ENCODE results near the gene TLR4. TPM values are rescaled to one million over a fixed set of nuclear protein-coding genes. Genes with fewer than 3 reads are reported as not detected.

Gene TLR4
- total RNA-seq, 1 donor from 2014 or later, result 13.6 TPM

DNA sequence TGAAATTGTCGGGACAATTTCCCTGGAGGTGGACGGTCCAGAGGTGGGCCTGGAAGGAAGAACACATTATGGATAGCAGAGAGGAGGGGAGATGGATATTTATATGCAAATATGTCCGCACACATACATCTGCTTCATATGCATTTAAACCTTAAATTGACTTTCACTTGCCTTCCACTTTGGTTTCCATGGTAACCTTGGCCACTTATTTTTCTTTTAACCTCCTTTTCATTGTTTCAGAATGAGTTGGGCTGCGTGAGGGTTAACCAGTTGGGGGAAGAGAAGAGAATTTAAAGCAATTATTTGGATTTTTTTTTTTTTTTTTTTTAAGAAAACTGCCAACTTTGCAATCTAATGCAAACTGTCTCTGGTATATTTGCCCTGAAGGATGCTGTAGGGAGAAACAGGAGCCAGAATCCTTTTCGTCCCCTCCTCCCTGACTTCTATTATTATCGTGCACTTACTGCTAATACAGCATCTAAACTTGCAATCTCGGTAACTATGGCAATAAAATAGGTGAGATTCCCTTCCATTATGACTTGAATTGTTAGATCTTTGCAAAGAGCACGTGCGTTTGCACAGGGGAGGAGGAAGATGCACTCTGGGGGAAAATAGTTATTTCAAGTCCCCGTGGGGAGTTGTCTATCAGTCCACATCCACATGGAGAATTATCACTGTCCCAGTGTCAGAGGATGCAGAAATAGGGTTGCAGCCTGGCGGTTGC is 35.6 kb downstream of the TLR4 start:
- H3K27ac Mint-ChIP-seq (ENCODE audit: unreplicated experiment), result no peak overlapping the region
- peaks cover 9% of the 10 kb centered on the region for H3K4me1 Mint-ChIP-seq (ENCODE audit: low read depth)
- H3K9me3 Mint-ChIP-seq (ENCODE audit: low read depth), result no peaks in the 10 kb centered on the region
- H3K27me3 Mint-ChIP-seq (ENCODE audit: low read depth), result no peaks in the 10 kb centered on the region
- no peak for DNase-seq (ENCODE audit: low spot score)
- no peaks in the 10 kb centered on the region for H3K36me3 Mint-ChIP-seq (ENCODE audit: low read depth)
- TF ChIP-seq, protein P1, sequence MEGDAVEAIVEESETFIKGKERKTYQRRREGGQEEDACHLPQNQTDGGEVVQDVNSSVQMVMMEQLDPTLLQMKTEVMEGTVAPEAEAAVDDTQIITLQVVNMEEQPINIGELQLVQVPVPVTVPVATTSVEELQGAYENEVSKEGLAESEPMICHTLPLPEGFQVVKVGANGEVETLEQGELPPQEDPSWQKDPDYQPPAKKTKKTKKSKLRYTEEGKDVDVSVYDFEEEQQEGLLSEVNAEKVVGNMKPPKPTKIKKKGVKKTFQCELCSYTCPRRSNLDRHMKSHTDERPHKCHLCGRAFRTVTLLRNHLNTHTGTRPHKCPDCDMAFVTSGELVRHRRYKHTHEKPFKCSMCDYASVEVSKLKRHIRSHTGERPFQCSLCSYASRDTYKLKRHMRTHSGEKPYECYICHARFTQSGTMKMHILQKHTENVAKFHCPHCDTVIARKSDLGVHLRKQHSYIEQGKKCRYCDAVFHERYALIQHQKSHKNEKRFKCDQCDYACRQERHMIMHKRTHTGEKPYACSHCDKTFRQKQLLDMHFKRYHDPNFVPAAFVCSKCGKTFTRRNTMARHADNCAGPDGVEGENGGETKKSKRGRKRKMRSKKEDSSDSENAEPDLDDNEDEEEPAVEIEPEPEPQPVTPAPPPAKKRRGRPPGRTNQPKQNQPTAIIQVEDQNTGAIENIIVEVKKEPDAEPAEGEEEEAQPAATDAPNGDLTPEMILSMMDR (IDR thresholded peaks at IDR 0.05), result no peak
- no peak overlapping the region for H3K4me3 Mint-ChIP-seq (ENCODE audit: unreplicated experiment)

DNA sequence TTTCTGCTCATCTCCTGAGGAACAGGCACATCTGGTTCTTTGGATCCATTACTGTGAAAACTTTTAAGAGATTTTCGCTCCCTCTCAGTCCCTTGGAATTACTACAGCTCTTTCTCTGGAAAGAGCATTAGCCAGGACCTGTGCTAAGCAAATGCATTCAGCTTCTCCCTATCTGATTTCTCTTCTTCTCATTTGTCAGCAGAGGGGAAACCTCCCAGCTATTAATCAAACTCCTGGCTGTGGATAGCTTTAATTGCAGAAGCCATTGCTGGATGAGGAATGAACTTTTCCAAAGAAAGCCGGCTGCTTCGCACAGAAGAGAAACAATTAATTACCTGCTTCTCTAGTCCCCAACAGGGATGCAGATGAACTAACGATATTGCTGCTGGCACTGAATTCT is 37.9 kb downstream of the TLR4 start:
- DNase-seq (ENCODE audit: low spot score), result no peak
- no peaks in the 10 kb centered on the region for H3K9me3 Mint-ChIP-seq (ENCODE audit: low read depth)
- no peaks in the 10 kb centered on the region for H3K27me3 Mint-ChIP-seq (ENCODE audit: low read depth)
- no peak overlapping the region for H3K4me3 Mint-ChIP-seq (ENCODE audit: unreplicated experiment)
- no peaks in the 10 kb centered on the region for H3K4me1 Mint-ChIP-seq (ENCODE audit: low read depth)
- TF ChIP-seq, protein P1 (IDR thresholded peaks at IDR 0.05), result no peak
- no peak overlapping the region for H3K27ac Mint-ChIP-seq (ENCODE audit: unreplicated experiment)
- H3K36me3 Mint-ChIP-seq (ENCODE audit: low read depth), result no peaks in the 10 kb centered on the region

GRCh38 chr9:117744369-117744768 is 40.2 kb downstream of the TLR4 start:
- no peaks in the 10 kb centered on the region for H3K36me3 Mint-ChIP-seq (ENCODE audit: low read depth)
- H3K4me1 Mint-ChIP-seq (ENCODE audit: low read depth), result no peaks in the 10 kb centered on the region
- TF ChIP-seq, protein P1 (IDR thresholded peaks at IDR 0.05), result no peak
- H3K27me3 Mint-ChIP-seq (ENCODE audit: low read depth), result no peaks in the 10 kb centered on the region
- no peak for DNase-seq (ENCODE audit: low spot score)
- H3K9me3 Mint-ChIP-seq (ENCODE audit: low read depth), result no peaks in the 10 kb centered on the region
- H3K4me3 Mint-ChIP-seq (ENCODE audit: unreplicated experiment), result no peak overlapping the region
- no peak overlapping the region for H3K27ac Mint-ChIP-seq (ENCODE audit: unreplicated experiment)

GRCh38 chr9:117744856-117745389 is 40.7 kb downstream of the TLR4 start:
- H3K4me3 Mint-ChIP-seq (ENCODE audit: unreplicated experiment), result no peak overlapping the region
- no peak for DNase-seq (ENCODE audit: low spot score)

GRCh38 chr9:117745598-117745997 is 41.4 kb downstream of the TLR4 start:
- no peak for DNase-seq (ENCODE audit: low spot score)
- Mint-ChIP-seq H3K36me3 (ENCODE audit: low read depth) (no peaks in the 10 kb centered on the region), H3K4me3 (ENCODE audit: unreplicated experiment) (no peak overlapping the region), H3K9me3 (ENCODE audit: low read depth) (no peaks in the 10 kb centered on the region), H3K27me3 (ENCODE audit: low read depth) (peaks cover 3% of the 10 kb centered on the region), H3K4me1 (ENCODE audit: low read depth) (no peaks in the 10 kb centered on the region), H3K27ac (ENCODE audit: unreplicated experiment) (no peak overlapping the region)
- TF ChIP-seq, protein P1 (IDR thresholded peaks at IDR 0.05), result no peak

More at GRCh38 chr9:117744856-117745389, 40.7 kb downstream of the TLR4 start:
- Mint-ChIP-seq H3K4me1 (ENCODE audit: low read depth) (no peaks in the 10 kb centered on the region), H3K27me3 (ENCODE audit: low read depth) (no peaks in the 10 kb centered on the region), H3K36me3 (ENCODE audit: low read depth) (no peaks in the 10 kb centered on the region), H3K27ac (ENCODE audit: unreplicated experiment) (no peak overlapping the region), H3K9me3 (ENCODE audit: low read depth) (no peaks in the 10 kb centered on the region)
- TF ChIP-seq, protein P1 (IDR thresholded peaks at IDR 0.05), result no peak
